MM.1S (cell line): ENCODE data around the gene NOXA1.

Source experiments
- EZH2 ChIP-seq: fragments of 300-600 bp; sonication (generic); optimal IDR thresholded peaks from 2 replicates; pipeline ENCODE3; 2017; ENCODE audit warnings: low read depth, mild to moderate bottlenecking, antibody characterized with exemption, low read length, mixed read lengths
- TF ChIP-seq, protein P1 (sequence below): fragments of 300-600 bp; sonication (generic); IDR thresholded peaks from 2 replicates; pipeline ENCODE4 v1.5.1; 2016; ENCODE audit warnings: antibody characterized with exemption, low read length, mixed read lengths

DNA sequence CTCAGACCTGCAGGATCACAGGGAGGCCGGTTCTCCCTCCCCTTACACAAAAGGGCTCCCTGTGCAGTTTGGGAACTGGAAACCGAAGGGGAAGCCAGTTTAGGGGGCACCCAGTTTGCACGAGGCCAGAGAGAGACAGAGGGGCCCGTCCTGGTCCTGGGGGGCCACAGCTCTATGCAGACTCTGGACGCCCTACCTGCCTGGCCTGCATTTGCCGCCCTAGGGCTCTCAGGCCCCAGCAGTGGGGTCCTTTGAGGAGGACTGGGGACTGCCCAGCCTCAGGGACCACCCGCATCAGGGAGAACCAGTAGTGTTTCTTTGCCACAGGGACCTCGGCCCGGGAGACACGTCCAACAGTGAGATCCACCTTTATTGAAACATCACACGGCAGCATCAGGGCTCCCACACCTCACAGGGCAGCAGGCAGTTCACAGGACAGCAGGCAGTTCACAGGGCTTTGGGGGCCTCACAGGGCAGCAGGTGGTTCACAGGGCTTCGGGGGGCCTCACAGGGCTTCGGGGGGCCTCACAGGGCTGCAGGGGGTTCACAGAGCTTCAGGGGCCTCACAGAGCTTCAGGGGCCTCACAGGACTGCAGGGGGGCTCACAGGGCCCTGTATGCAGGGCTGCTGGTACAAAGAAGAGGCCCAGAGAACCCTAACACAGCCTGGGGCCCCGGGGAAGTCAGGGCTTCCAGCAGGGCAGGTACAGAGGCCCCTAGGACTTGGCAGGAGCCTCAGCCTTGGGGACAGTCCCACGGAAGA lies 36.6 kb downstream of the NOXA1 start:
- no peak for TF ChIP-seq EZH2
- TF ChIP-seq, protein P1, sequence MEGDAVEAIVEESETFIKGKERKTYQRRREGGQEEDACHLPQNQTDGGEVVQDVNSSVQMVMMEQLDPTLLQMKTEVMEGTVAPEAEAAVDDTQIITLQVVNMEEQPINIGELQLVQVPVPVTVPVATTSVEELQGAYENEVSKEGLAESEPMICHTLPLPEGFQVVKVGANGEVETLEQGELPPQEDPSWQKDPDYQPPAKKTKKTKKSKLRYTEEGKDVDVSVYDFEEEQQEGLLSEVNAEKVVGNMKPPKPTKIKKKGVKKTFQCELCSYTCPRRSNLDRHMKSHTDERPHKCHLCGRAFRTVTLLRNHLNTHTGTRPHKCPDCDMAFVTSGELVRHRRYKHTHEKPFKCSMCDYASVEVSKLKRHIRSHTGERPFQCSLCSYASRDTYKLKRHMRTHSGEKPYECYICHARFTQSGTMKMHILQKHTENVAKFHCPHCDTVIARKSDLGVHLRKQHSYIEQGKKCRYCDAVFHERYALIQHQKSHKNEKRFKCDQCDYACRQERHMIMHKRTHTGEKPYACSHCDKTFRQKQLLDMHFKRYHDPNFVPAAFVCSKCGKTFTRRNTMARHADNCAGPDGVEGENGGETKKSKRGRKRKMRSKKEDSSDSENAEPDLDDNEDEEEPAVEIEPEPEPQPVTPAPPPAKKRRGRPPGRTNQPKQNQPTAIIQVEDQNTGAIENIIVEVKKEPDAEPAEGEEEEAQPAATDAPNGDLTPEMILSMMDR, result no peak
